MCF 10A (cell line): ENCODE data around the gene SORCS1. TPM values are rescaled to one million over a fixed set of nuclear protein-coding genes. Genes with fewer than 3 reads are reported as not detected.

Source experiments
- BruUV-seq: library from RNA; stranded (reverse); fragments of 400-500 nt; replicated peaks from 2 replicates; lab custom pipeline; 2021; lab: Mats Ljungman, UMichigan
- CTCF ChIA-PET: fragments of 300-600 bp; sonication (Branson Sonifier 250); formaldehyde crosslinking; extraction: SDS; loops from one replicate; lab custom pipeline; 2021; ENCODE audit warnings: antibody characterized with exemption, inconsistent platforms; lab: Yijun Ruan, JAX
- POLR2A ChIA-PET: fragments of 300-600, 350-650 bp; sonication (Branson Sonifier 250); formaldehyde crosslinking; extraction: SDS; loops from one replicate; lab custom pipeline; 2020; ENCODE audit warnings: antibody characterized with exemption, inconsistent platforms; lab: Yijun Ruan, JAX
- DNase-seq: peaks from one replicate; pipeline ENCODE4 v3.0.0-alpha.2; 2018; ENCODE audit not compliant: unreplicated experiment
- H3K27ac Mint-ChIP-seq: one replicate; pipeline ENCODE4 v1.8.0; 2022; ENCODE audit warnings: mild to moderate bottlenecking, low read depth, mixed read lengths; ENCODE audit not compliant: unreplicated experiment
- H3K27me3 Mint-ChIP-seq: one replicate; pipeline ENCODE4 v1.8.0; 2022; ENCODE audit warnings: mixed read lengths; ENCODE audit not compliant: insufficient read depth, unreplicated experiment
- H3K36me3 Mint-ChIP-seq: one replicate; pipeline ENCODE4 v1.8.0; 2022; ENCODE audit warnings: mild to moderate bottlenecking, moderate library complexity, mixed read lengths; ENCODE audit not compliant: insufficient read depth, unreplicated experiment
- H3K4me1 Mint-ChIP-seq: one replicate; pipeline ENCODE4 v1.8.0; 2022; ENCODE audit warnings: mixed read lengths; ENCODE audit not compliant: insufficient read depth, unreplicated experiment
- H3K4me3 Mint-ChIP-seq: one replicate; pipeline ENCODE4 v1.8.0; 2022; ENCODE audit warnings: mild to moderate bottlenecking, moderate library complexity, mixed read lengths; ENCODE audit not compliant: unreplicated experiment
- H3K9me3 Mint-ChIP-seq: one replicate; pipeline ENCODE4 v1.8.0; 2022; ENCODE audit warnings: mixed read lengths; ENCODE audit not compliant: unreplicated experiment
- CTCF ChIP-seq: fragments of 200-600 bp; IDR thresholded peaks from one replicate; pipeline ENCODE4 v1.8.0; 2022; ENCODE audit warnings: antibody characterized with exemption, mild to moderate bottlenecking; ENCODE audit not compliant: unreplicated experiment
- intact Hi-C: fragments of 100-400 bp; cut with micrococcal nuclease; formaldehyde crosslinking; loops from 2 replicates; pipeline ENCODE4 v1.14.1; 2022
- total RNA-seq: library from RNA; stranded (reverse); gene quantifications from 2 replicates; pipeline ENCODE4 v1.2.3, GENCODE V29; 2022

Gene SORCS1
- total RNA-seq, 1 experiment from 2014 or later = 0.54 TPM

DNA sequence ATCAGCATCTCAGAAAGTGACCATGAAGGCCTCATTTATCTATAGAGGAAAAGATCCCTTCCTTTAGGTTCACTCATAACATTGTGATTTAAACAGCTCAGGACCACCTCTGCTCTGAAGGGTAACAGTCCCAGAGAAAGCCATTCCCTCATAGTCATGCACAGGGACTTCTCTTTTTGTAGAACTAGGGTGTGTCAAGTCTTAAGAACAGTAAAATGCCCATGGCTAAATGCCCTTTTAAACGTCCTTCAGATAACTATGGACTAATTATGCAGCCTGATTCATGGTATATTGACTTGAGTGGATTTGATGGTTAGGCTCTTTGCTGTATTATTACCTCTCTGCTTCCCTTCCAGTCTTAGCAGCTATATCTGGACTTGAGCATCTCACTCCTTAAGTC, 337.8 kb downstream of the SORCS1 start:
- no peaks in the 10 kb centered on the region for H3K9me3 Mint-ChIP-seq
- no peak overlapping the region for H3K27ac Mint-ChIP-seq
- ChIA-PET CTCF (interaction anchor here (0.6 kb wide), 1 partner anchor 86 kb away, joined by 3 read pairs; no protein-coding TSS in a partner anchor), POLR2A (no interaction called here)
- no peaks in the 10 kb centered on the region for H3K36me3 Mint-ChIP-seq
- no peak overlapping the region for H3K4me3 Mint-ChIP-seq
- intact Hi-C loops = no loop called here
- H3K4me1 Mint-ChIP-seq = peaks cover 5% of the 10 kb centered on the region
- TF ChIP-seq CTCF = no peak
- no TSS peak for BruUV-seq
- no peak for DNase-seq
- H3K27me3 Mint-ChIP-seq = no peaks in the 10 kb centered on the region

- Mint-ChIP-seq H3K9me3 (no peaks in the 10 kb centered on the region), H3K27ac (no peak overlapping the region), H3K4me1 (peaks cover 4% of the 10 kb centered on the region), H3K36me3 (no peaks in the 10 kb centered on the region), H3K4me3 (no peak overlapping the region), H3K27me3 (no peaks in the 10 kb centered on the region)
- ChIA-PET CTCF (interaction anchor here (0.7 kb wide), 1 partner anchor 1211 kb away, joined by 3 read pairs; no protein-coding TSS in a partner anchor), POLR2A (interaction anchor here (1.2 kb wide), 1 partner anchor 22 kb away, joined by 3 read pairs; no protein-coding TSS in a partner anchor)
- no peak for DNase-seq
- intact Hi-C loops = no loop called here
- TF ChIP-seq CTCF = no peak
- BruUV-seq = no TSS peak
These were observed 338.7 kb downstream of the SORCS1 start for GRCh38 chr10:106825576-106826364.

DNA sequence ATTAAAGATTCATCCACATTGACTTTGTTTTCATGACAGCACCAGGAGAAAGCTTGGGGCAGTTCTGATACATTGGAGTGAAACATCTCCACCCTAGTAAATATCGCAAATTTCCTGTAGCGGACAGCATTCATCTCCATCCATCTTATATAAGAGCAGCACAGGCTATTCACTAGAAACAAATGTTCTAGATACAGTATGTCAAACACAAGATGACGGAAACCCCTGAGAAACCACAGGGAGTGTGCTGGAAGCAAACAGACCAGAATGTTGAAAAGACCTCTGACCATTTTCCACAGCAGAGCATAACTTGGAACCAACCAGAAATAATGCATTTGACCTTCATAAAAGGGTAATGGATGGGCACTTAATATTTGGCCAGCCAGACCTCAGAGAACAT, 343.9 kb downstream of the SORCS1 start:
- H3K4me3 Mint-ChIP-seq = no peak overlapping the region
- no peak overlapping the region for H3K27ac Mint-ChIP-seq
- intact Hi-C loops = no loop called here
- no peaks in the 10 kb centered on the region for H3K27me3 Mint-ChIP-seq
- CTCF ChIA-PET = interaction anchor here (0.7 to 0.8 kb wide), 2 partner anchors 11 to 1060 kb away, joined by 3 read pairs; no protein-coding TSS in a partner anchor
- H3K36me3 Mint-ChIP-seq = no peaks in the 10 kb centered on the region
- no peaks in the 10 kb centered on the region for H3K9me3 Mint-ChIP-seq
- DNase-seq = no peak
- no peaks in the 10 kb centered on the region for H3K4me1 Mint-ChIP-seq
- POLR2A ChIA-PET = no interaction called here
- no peak for TF ChIP-seq CTCF
- no TSS peak for BruUV-seq

DNA sequence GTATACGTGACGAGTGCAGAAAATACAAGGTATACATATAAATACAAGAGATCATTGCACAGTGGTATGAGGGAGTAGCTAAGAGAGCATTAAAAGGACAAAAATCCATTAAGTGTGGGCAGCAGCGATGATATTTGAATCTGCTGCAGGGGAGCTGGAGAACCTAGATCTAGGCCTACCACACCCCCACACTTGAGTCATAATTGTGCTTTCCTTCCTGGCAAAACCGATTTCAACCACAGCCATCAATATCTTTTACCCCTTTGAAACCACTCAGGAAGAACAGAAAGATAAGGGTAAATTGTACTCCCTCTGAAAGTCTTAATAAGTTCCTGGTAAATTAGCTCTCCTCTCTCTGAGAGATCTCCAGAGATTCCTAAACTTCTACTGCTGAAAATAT, 345.0 kb downstream of the SORCS1 start:
- Mint-ChIP-seq H3K36me3 (no peaks in the 10 kb centered on the region), H3K27me3 (no peaks in the 10 kb centered on the region), H3K4me3 (no peak overlapping the region), H3K4me1 (no peaks in the 10 kb centered on the region), H3K9me3 (no peaks in the 10 kb centered on the region), H3K27ac (no peak overlapping the region)
- POLR2A ChIA-PET = no interaction called here
- DNase-seq = no peak
- no peak for TF ChIP-seq CTCF
- CTCF ChIA-PET = no interaction called here
- no TSS peak for BruUV-seq
- intact Hi-C loops = no loop called here
